T1000 (cell line): Measurements from ENCODE around the gene MYO7B.

Experiments
- DNase-seq: peaks from one replicate; lab custom pipeline; 2025; ENCODE audit warnings: mixed read lengths; lab: John Stamatoyannopoulos, UW

Gene MYO7B

DNA sequence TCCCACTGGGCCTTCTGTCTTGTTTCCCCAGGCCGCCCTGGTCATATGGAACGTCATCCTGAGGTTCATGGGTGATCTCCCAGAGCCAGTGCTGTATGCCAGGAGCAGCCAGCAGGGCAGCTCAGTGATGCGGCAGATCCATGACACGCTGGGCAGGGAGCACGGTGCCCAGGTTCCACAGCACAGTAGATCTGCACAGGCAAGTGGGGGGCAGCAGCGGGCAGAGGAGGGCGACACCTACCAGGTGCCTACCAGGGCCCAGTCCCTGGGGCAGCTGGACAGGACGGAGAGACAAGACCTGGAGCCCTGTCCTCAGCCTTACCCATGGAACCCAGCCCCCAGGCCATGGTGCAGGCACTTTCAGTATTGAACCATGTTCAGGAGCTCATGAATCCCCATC lies 74.3 kb downstream of the MYO7B start:
- DNase-seq, result no peak

- no peak for DNase-seq
Measured at GRCh38 chr2:127610561-127610960, 75.1 kb downstream of the MYO7B start.

GRCh38 chr2:127611076-127611925 lies 75.8 kb downstream of the MYO7B start:
- no peak for DNase-seq

- no peak for DNase-seq
Measured at GRCh38 chr2:127612111-127612822, 76.8 kb downstream of the MYO7B start.

DNA sequence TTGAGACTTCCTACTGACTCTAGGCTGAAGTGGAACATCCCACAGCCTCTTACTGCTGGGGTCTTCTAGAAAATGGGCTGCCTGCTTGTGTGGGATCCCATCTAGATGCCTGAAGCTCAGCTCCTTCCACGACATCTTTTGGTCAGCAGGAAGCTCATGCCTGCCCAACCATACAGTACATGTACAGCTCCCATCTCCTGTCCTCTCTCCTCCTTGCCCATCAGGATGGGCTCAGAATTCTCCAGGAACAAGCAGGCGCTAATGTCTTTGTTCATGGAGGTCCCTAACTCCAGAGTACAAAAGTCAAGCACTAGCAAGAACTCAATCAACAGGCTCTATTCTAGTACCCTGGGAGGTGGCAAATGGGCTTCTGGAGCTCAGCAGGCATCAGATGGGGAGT lies 78.8 kb downstream of the MYO7B start:
- no peak for DNase-seq

DNA sequence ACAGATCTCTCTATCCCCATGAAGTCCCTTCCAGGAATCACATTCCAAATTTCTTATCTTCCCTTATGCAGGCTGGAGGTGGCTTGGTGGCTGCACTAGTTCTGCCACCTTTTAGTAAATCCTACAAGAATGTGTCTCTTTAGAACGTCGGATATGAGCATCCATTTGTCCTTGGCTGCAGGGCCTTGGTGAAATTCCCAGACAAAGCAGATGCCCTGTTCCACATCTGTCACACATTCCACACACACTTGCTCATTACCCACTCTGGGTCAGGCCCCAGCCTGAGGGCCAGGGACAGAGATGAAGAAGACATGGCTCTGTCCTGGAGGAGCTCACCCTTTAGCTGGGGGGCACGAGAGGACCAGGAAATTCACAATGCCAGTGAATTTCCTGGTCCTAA lies 79.2 kb downstream of the MYO7B start:
- peak; percentile 24 for DNase-seq

- peak; percentile 67 for DNase-seq
Measured at GRCh38 chr2:127615511-127616166, 80.2 kb downstream of the MYO7B start.

GRCh38 chr2:127618551-127619202 lies 83.2 kb downstream of the MYO7B start:
- DNase-seq, result no peak

DNA sequence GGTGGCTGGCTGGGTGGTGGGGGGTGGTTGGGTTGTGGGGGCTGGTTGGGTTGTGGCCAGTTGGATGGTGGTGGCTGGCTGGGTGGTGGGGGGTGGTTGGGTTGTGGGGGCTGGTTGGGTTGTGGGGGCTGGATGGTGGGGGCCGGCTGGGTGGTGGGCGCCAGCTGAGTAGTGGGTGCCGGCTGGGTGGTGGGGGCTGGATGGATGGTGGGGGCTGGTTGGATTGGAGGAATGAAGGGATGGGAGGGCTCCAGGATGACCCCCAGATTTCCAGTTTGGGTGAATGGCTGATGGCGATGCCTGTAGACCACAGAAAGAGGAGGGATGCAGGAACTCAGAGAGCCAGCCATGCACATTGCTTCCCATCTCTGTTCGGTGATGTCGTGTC lies 83.7 kb downstream of the MYO7B start:
- no peak for DNase-seq

- DNase-seq, result no peak
Measured at GRCh38 chr2:127619877-127620705, 84.6 kb downstream of the MYO7B start.

DNA sequence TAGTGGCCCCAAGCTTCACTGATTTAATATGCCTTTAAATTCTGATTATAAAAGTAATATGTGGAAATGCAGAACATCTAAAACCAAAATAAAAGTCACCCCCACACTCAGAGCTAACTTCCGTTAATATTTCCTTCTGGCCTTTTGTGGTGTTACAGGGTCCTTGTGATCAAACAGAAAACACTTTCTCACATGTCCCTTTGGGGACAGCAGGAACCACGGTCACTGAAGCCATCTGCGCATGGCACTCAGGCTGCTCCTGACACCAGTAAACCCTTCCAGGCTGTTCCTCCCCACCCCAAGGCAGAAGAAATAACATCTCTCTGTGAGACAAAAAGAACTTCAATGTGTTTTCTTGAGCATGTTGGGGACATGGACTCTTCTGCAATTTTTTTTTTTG lies 85.4 kb downstream of the MYO7B start:
- DNase-seq, result no peak

DNA sequence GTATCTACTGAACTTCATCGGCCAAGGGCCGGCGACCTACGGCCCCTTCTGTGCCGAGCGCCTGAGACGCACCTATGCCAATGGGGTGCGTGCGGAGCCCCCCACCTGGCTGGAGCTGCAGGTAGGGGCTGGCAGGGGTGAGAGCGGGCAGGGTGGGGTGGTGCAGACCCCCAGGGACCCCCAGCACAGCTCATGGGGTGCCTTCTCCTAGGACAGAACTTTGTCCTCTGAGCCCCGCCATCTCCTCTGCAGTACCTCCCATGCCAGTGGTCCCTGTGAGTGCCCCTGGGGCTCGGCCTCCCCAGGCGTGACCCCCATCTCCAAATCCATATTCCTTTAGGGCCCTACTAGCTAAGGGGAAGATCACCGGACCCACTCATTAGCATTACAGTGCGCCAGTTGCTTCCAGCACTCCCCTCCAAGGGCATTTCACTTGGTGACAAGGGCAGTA lies 86.5 kb downstream of the MYO7B start:
- DNase-seq, result no peak

- DNase-seq, result no peak
Measured at GRCh38 chr2:127622561-127623387, 87.3 kb downstream of the MYO7B start.

DNA sequence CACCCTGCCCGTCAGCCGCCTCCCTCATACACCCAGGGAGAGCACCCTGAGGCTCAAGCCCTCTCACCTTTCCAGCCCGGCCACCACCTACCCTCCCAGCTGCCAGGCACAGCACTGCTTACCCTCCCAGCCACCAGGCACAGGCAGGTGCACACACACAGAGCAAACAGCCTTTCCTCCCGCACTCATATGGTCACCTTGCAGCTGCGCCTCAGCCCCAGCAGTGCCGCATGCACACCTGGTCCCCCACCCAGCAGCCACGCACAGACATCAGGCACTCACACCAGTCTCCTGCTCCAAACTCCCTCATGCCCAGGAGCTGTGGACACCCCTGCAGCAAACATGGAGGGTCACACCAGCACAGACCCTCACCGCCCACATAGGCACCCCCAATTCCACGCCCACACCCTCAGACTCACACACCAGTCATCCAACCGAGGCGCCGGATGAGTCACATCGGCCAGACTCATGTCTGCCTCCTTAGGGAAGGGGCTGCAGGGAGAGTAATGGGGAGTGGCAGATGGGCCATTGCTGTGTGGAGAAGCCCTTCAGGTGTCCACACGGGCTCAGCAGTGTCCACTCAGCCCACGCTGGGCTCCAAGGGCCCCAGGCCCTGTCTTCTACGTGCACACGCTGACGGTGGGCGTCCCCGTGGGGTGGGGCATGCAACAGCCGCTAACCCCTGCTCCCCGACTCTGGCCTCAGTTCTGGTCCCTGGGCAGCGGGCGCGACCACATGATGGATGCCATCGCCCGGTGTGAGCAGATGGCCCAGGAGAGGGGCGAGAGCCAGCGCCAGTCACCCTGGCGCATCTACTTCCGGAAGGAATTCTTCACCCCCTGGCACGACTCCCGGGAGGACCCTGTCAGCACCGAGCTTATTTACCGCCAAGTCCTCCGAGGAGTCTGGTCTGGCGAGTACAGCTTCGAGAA lies 88.2 kb downstream of the MYO7B start:
- DNase-seq, result peak; percentile 37

DNA sequence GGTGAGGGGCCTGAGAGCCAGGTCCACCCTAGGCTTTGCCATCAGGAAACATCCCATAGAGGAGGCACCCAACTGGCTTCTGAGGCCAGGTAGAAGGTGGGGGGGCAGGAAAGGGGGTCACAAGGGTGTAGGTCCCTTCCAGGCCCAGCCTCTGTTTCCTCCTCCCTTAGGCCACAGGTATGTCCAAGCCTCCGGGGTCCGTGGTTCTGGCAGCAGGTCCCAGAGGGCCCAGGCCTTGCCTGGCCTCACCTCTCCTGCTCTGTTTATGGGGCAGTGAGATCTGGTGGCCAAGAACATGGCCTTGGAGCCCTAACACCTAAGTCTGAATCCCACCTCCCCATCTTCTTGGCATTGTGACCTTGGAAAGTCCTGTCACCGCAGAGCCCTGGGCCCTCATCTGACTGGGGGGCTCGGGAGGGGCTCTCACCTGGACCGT lies 88.9 kb downstream of the MYO7B start:
- DNase-seq, result no peak

- DNase-seq, result no peak
Measured at GRCh38 chr2:127624756-127625571, 89.5 kb downstream of the MYO7B start.

DNA sequence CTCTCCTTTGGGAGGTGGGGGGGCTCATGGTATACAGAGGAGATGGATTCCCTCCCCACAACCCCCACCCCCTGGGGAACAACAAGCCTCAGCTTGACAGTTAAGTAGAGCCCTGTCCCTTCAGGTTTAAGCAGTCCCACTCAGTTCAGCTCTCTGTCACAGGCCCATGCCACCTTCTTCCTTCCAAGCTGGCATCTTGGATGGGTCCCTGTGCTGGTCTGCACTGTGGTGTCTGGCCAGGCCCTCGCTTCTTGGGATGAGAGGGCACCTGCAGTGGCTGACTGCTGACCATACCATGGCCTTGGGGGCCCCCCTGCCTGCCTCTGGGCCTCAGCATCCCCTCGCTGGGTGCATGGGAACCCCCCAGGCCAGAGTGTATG lies 90.1 kb downstream of the MYO7B start:
- DNase-seq, result no peak

DNA sequence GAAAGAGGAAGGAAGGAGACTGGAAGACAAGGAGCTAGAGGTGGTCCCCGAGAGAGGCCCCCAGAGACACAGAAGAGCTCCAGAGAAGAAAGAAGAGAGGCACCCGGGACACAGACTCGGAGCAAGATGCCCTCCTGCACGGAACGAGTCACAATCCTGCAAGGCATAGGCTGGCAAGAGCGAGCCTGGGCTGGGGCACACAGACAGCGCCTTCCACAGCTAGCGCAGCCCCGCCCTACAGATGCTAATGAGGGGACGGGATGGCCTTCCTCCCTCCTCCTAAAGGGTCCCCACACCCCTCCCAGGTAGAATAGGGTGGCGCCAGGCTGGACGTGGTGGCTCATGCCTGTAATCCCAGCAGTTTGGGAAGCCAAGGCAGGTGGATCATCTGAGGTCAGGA lies 90.7 kb downstream of the MYO7B start:
- DNase-seq, result no peak
